CD1c-positive myeloid dendritic cell (primary cell): ENCODE measurements around the gene SYTL3.
A peak's percentile ranks its signal among the peaks of the same experiment; 100 is the strongest.
"Not testable (repeated sequence)": the region's sequence is repeated elsewhere in the genome, so short reads cannot be mapped to it uniquely, and the experiment has no call there.

Source experiments
- DNase-seq: peaks from one replicate; pipeline ENCODE4 v3.0.0-alpha.2; 2016; ENCODE audit errors: extremely low spot score

SYTL3 gene

GRCh38 chr6:158638324-158638854 lies 11.5 kb upstream of the SYTL3 start:
- DNase-seq: no peak

- no peak for DNase-seq
Measured at GRCh38 chr6:158639056-158639455, 10.8 kb upstream of the SYTL3 start.

GRCh38 chr6:158640519-158640918 lies 9.3 kb upstream of the SYTL3 start:
- no peak for DNase-seq

- no peak for DNase-seq
Measured at GRCh38 chr6:158642097-158642601, 7.7 kb upstream of the SYTL3 start.

- peak; percentile 35 for DNase-seq
Measured at GRCh38 chr6:158643836-158644230, 6.0 kb upstream of the SYTL3 start.

GRCh38 chr6:158644231-158645063 lies 5.4 kb upstream of the SYTL3 start, which contains the start of gene DYNLT1:
Gene DYNLT1 (minus strand): TSS chr6:158644743. CDS start chr6:158644708, 35 bp downstream.
- DNase-seq: peak; percentile 95

GRCh38 chr6:158645064-158646022 lies 4.5 kb upstream of the SYTL3 start:
- DNase-seq: no peak

GRCh38 chr6:158646023-158646910 lies 3.6 kb upstream of the SYTL3 start:
- no peak for DNase-seq

- no peak for DNase-seq
Measured at GRCh38 chr6:158647501-158647900, 2.4 kb upstream of the SYTL3 start.

- no peak for DNase-seq
Measured at GRCh38 chr6:158648682-158649131, 1.1 kb upstream of the SYTL3 start.

GRCh38 chr6:158651981-158652737 lies 2.3 kb downstream of the SYTL3 start:
- DNase-seq: not testable (repeated sequence)

- peak; percentile 86 for DNase-seq
Measured at GRCh38 chr6:158653577-158654354, 3.9 kb downstream of the SYTL3 start.

- peak; percentile 87 for DNase-seq
Measured at GRCh38 chr6:158654498-158654897, 4.6 kb downstream of the SYTL3 start.

GRCh38 chr6:158654960-158655489 lies 5.2 kb downstream of the SYTL3 start:
- DNase-seq: peak; percentile 72

- DNase-seq: no peak
Measured at GRCh38 chr6:158655569-158656450, 6.0 kb downstream of the SYTL3 start.

- not testable (repeated sequence) for DNase-seq
Measured at GRCh38 chr6:158656986-158657385, 7.1 kb downstream of the SYTL3 start.

GRCh38 chr6:158660333-158660754 lies 10.5 kb downstream of the SYTL3 start:
- peak; percentile 48 for DNase-seq

GRCh38 chr6:158661156-158661685 lies 11.4 kb downstream of the SYTL3 start:
- peak; percentile 57 for DNase-seq
